ENCODE measurements around the gene CAPN5.

The CAPN5 gene

GRCh38 chr11:77082838-77083565, 16.2 kb downstream of the CAPN5 start:
- DNase-seq (ENCODE audit: low read depth in 2 of 2), result no peak

- DNase-seq (ENCODE audit: low read depth in 2 of 2), result no peak
These were observed 16.9 kb downstream of the CAPN5 start for GRCh38 chr11:77083566-77084245.

- no peak for DNase-seq (ENCODE audit: low read depth in 2 of 2)
These were observed 17.9 kb downstream of the CAPN5 start for GRCh38 chr11:77084581-77085191.

- no peak for DNase-seq (ENCODE audit: low read depth in 2 of 2)
These were observed 18.9 kb downstream of the CAPN5 start for GRCh38 chr11:77085652-77086051.

GRCh38 chr11:77086521-77087472, 20.0 kb downstream of the CAPN5 start:
- no peak for DNase-seq (ENCODE audit: low read depth in 2 of 2)

GRCh38 chr11:77087723-77088225, 21.0 kb downstream of the CAPN5 start:
- no peak for DNase-seq (ENCODE audit: low read depth in 2 of 2)

GRCh38 chr11:77088236-77089003, 21.6 kb downstream of the CAPN5 start:
- no peak for DNase-seq (ENCODE audit: low read depth in 2 of 2)

GRCh38 chr11:77089004-77089545, 22.3 kb downstream of the CAPN5 start:
- DNase-seq (ENCODE audit: low read depth in 2 of 2), result no peak

- no peak for DNase-seq (ENCODE audit: low read depth in 2 of 2)
These were observed 23.2 kb downstream of the CAPN5 start for GRCh38 chr11:77090046-77090372.

- no peak for DNase-seq (ENCODE audit: low read depth in 2 of 2)
These were observed 23.8 kb downstream of the CAPN5 start for GRCh38 chr11:77090373-77091111.

- DNase-seq (ENCODE audit: low read depth in 2 of 2), result peak; percentile 51 to 52
These were observed 24.6 kb downstream of the CAPN5 start for GRCh38 chr11:77091146-77091940.

- no peak for DNase-seq (ENCODE audit: low read depth in 2 of 2)
These were observed 25.6 kb downstream of the CAPN5 start for GRCh38 chr11:77092382-77092781.

GRCh38 chr11:77093056-77093891, 26.5 kb downstream of the CAPN5 start:
- DNase-seq (ENCODE audit: low read depth in 2 of 2), result no peak

- no peak for DNase-seq (ENCODE audit: low read depth in 2 of 2)
These were observed 27.4 kb downstream of the CAPN5 start for GRCh38 chr11:77093987-77094840.

GRCh38 chr11:77094841-77095365, 28.1 kb downstream of the CAPN5 start:
- no peak for DNase-seq (ENCODE audit: low read depth in 2 of 2)

- no peak for DNase-seq (ENCODE audit: low read depth in 2 of 2)
These were observed 29.1 kb downstream of the CAPN5 start for GRCh38 chr11:77095551-77096490.
